GM23338 (cell line): ENCODE data around the gene CCNB2. TPM values are rescaled to one million over a fixed set of nuclear protein-coding genes. Genes with fewer than 3 reads are reported as not detected.

Source experiments
- ATAC-seq: fragments of 200-7000 bp; cut with Tn5 transposase; 3 replicates; pipeline ENCODE4 v1.9.1; 2020
- DNase-seq: peaks from one replicate; pipeline ENCODE4 v3.0.0-alpha.2; 2015; ENCODE audit warnings: low spot score
- H2AFZ ChIP-seq: fragments of 200-600 bp; sonication (generic); 2 replicates; pipeline ENCODE4 v1.8.0; 2016; ENCODE audit warnings: antibody characterized with exemption, mild to moderate bottlenecking, moderate library complexity
- H3F3A ChIP-seq: fragments of 200-600 bp; sonication (generic); replicated peaks from 2 replicates; pipeline ENCODE4 v1.8.0; 2017; ENCODE audit warnings: antibody characterized with exemption, mixed run types, low read depth
- H3K27ac ChIP-seq: fragments of 200-600 bp; sonication (generic); 2 replicates; pipeline ENCODE4 v1.6.1; 2016; ENCODE audit warnings: low read depth
- H3K27me3 ChIP-seq: fragments of 200-600 bp; sonication (generic); 2 replicates; pipeline ENCODE4 v1.8.0; 2016; ENCODE audit warnings: mild to moderate bottlenecking, mixed run types, moderate library complexity; ENCODE audit not compliant: insufficient read depth
- H3K36me3 ChIP-seq: fragments of 200-600 bp; sonication (generic); 2 replicates; pipeline ENCODE4 v1.8.0; 2016; ENCODE audit warnings: mild to moderate bottlenecking; ENCODE audit not compliant: insufficient read depth
- H3K4me1 ChIP-seq: fragments of 200-600 bp; sonication (generic); 2 replicates; pipeline ENCODE4 v1.8.0; 2016; ENCODE audit warnings: mild to moderate bottlenecking, moderate library complexity; ENCODE audit not compliant: insufficient read depth
- H3K4me2 ChIP-seq: fragments of 200-600 bp; sonication (generic); 2 replicates; pipeline ENCODE4 v1.7.1; 2017; ENCODE audit warnings: mixed run types
- H3K4me3 ChIP-seq: fragments of 200-600 bp; sonication (generic); 2 replicates; pipeline ENCODE4 v1.6.1; 2016; ENCODE audit warnings: mixed run types
- H3K79me2 ChIP-seq: fragments of 200-600 bp; sonication (generic); replicated peaks from 2 replicates; pipeline ENCODE4 v1.8.0; 2017; ENCODE audit warnings: mild to moderate bottlenecking; ENCODE audit not compliant: insufficient read depth
- H3K9me2 ChIP-seq: fragments of 200-600 bp; sonication (generic); 2 replicates; pipeline ENCODE4 v1.8.0; 2017; ENCODE audit not compliant: insufficient read depth
- H4K20me1 ChIP-seq: fragments of 200-600 bp; sonication (generic); replicated peaks from 2 replicates; pipeline ENCODE4 v1.8.0; 2017; ENCODE audit warnings: mild to moderate bottlenecking; ENCODE audit not compliant: insufficient read depth
- H3K27ac Mint-ChIP-seq: 2 replicates; pipeline ENCODE4 v1.8.0; 2020; ENCODE audit warnings: inconsistent platforms, mild to moderate bottlenecking, moderate library complexity, mixed read lengths
- H3K27me3 Mint-ChIP-seq: 3 replicates; pipeline ENCODE4 v1.8.0; 2022; ENCODE audit warnings: low read depth, mild to moderate bottlenecking, moderate library complexity, mixed read lengths, inconsistent platforms; ENCODE audit not compliant: insufficient read depth, poor library complexity
- H3K36me3 Mint-ChIP-seq: 3 replicates; pipeline ENCODE4 v1.8.0; 2021; ENCODE audit warnings: low read depth, mild to moderate bottlenecking, inconsistent platforms, moderate library complexity, mixed read lengths
- H3K4me1 Mint-ChIP-seq: 3 replicates; pipeline ENCODE4 v1.8.0; 2020; ENCODE audit warnings: mild to moderate bottlenecking, inconsistent platforms, mixed read lengths
- H3K4me3 Mint-ChIP-seq: 3 replicates; pipeline ENCODE4 v1.8.0; 2021; ENCODE audit warnings: moderate library complexity, mild to moderate bottlenecking, inconsistent platforms, mixed read lengths
- H3K9me3 Mint-ChIP-seq: 3 replicates; pipeline ENCODE4 v1.8.0; 2020; ENCODE audit warnings: moderate library complexity, mild to moderate bottlenecking, inconsistent platforms, mixed read lengths
- EZH2 ChIP-seq: fragments of 200-600 bp; sonication (generic); IDR thresholded peaks from one replicate; pipeline ENCODE4 v1.8.0; 2017; ENCODE audit warnings: antibody characterized with exemption, mild to moderate bottlenecking, low read depth; ENCODE audit not compliant: unreplicated experiment
- EZH2phosphoT487 ChIP-seq: fragments of 200-600 bp; sonication (generic); IDR thresholded peaks from one replicate; pipeline ENCODE4 v1.8.1; 2018; ENCODE audit warnings: antibody characterized with exemption; ENCODE audit not compliant: unreplicated experiment
- POLR2AphosphoS5 ChIP-seq: IDR thresholded peaks from 2 replicates; pipeline ENCODE4 v1.6.1; 2016; ENCODE audit warnings: antibody characterized with exemption, low read depth
- ZNF114 ChIP-seq: fragments of 250-450 bp; sonication (Bioruptor Pico); IDR thresholded peaks from 2 replicates; pipeline ENCODE4 v1.5.0; 2020; ENCODE audit warnings: mild to moderate bottlenecking, moderate library complexity
- polyA plus RNA-seq: library from polyadenylated mRNA; unstranded; fragments of >200 nt; fragmentation: Nextera tagmentation; extraction: Ambion mirVana; gene quantifications from 2 replicates; pipeline ENCODE4 v1.2.1, GENCODE V29; 2016
- total RNA-seq: library from RNA; depleted of rRNA; stranded (reverse); fragments of >200 nt; shearing (Covaris generic); gene quantifications from 2 replicates; pipeline ENCODE4 v1.2.3, GENCODE V29; 2014
- TF ChIP-seq, protein P1 (sequence below): IDR thresholded peaks from 2 replicates; pipeline ENCODE4 v1.6.1; 2016; ENCODE audit warnings: antibody characterized with exemption
- TF ChIP-seq, protein P2 (sequence below): fragments of 250-450 bp; sonication (Bioruptor Pico); IDR thresholded peaks from 2 replicates; pipeline ENCODE4 v1.5.0; 2020; ENCODE audit warnings: mild to moderate bottlenecking, moderate library complexity

The CCNB2 gene
- total and polyA plus RNA-seq, 2 experiments from 2014 or later: 81.8 to 108 TPM

DNA sequence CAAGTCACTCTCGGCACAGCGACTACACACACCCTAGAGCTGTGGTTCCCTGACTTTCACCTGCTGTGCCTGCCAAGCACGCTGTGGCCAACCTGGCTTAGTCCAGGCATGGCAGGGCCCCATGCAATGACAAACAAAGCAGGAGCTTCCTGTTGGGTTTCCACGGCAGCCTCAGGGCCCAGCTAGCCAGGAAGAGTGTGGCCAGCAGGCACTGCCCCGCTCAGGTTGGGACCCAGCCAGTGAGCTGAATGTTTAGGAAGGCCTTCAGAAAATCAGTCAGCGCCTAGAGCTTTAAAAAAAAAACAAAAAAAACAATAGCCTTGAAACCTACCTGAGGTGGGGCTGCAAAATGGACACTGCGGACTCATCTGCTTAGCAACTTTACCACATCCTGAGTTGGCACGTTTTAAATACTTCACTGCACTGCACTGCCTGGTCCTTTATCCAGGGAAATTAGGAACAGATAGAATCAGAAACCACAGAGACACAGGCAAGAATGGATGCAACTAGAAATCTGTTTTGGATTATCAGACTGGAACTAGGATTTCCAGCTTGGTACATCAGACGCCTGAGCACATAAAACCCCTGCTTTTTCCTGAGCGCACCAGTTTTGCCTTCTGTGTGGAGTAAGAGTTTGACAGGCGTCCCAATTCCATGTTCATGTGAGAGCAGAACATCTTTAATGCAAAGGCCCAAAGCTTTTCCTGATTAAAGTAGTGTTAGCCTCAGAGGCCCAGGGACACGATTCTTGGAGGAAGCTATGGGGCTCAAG, 65.5 kb downstream of the CCNB2 start:
- Histone ChIP-seq H2AFZ (no peak overlapping the region), H3K27me3 (no peaks in the 10 kb centered on the region), H3F3A (no peaks in the 10 kb centered on the region), H3K36me3 (peaks cover 13% of the 10 kb centered on the region; the same call in 1 of the 2 replicates), H3K79me2 (no peaks in the 10 kb centered on the region), H4K20me1 (no peaks in the 10 kb centered on the region), H3K4me3 (no peak overlapping the region), H3K9me2 (no peaks in the 10 kb centered on the region), H3K27ac (0 out of 2 replicates have a peak overlapping the region, but pooled peaks have one; percentile 12), H3K4me2 (no peak overlapping the region), H3K4me1 (no peaks in the 10 kb centered on the region)
- no peaks in the 10 kb centered on the region for H3K9me3 Mint-ChIP-seq
- 0 out of 2 replicates have a peak overlapping the region, but pooled peaks have one; percentile 34 for H3K27ac Mint-ChIP-seq
- H3K4me1 Mint-ChIP-seq: peaks cover 21% of the 10 kb centered on the region
- H3K27me3 Mint-ChIP-seq: no peaks in the 10 kb centered on the region
- peak; percentile 59 for ATAC-seq
- DNase-seq: peak; percentile 29
- H3K36me3 Mint-ChIP-seq: peaks cover 28% of the 10 kb centered on the region
- TF ChIP-seq EZH2 (no peak), EZH2phosphoT487 (no peak), POLR2AphosphoS5 (no peak), ZNF114 (CRISPR knock-in tag) (no peak)
- TF ChIP-seq, protein P1, sequence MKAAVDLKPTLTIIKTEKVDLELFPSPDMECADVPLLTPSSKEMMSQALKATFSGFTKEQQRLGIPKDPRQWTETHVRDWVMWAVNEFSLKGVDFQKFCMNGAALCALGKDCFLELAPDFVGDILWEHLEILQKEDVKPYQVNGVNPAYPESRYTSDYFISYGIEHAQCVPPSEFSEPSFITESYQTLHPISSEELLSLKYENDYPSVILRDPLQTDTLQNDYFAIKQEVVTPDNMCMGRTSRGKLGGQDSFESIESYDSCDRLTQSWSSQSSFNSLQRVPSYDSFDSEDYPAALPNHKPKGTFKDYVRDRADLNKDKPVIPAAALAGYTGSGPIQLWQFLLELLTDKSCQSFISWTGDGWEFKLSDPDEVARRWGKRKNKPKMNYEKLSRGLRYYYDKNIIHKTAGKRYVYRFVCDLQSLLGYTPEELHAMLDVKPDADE: no peak
- TF ChIP-seq, protein P2, sequence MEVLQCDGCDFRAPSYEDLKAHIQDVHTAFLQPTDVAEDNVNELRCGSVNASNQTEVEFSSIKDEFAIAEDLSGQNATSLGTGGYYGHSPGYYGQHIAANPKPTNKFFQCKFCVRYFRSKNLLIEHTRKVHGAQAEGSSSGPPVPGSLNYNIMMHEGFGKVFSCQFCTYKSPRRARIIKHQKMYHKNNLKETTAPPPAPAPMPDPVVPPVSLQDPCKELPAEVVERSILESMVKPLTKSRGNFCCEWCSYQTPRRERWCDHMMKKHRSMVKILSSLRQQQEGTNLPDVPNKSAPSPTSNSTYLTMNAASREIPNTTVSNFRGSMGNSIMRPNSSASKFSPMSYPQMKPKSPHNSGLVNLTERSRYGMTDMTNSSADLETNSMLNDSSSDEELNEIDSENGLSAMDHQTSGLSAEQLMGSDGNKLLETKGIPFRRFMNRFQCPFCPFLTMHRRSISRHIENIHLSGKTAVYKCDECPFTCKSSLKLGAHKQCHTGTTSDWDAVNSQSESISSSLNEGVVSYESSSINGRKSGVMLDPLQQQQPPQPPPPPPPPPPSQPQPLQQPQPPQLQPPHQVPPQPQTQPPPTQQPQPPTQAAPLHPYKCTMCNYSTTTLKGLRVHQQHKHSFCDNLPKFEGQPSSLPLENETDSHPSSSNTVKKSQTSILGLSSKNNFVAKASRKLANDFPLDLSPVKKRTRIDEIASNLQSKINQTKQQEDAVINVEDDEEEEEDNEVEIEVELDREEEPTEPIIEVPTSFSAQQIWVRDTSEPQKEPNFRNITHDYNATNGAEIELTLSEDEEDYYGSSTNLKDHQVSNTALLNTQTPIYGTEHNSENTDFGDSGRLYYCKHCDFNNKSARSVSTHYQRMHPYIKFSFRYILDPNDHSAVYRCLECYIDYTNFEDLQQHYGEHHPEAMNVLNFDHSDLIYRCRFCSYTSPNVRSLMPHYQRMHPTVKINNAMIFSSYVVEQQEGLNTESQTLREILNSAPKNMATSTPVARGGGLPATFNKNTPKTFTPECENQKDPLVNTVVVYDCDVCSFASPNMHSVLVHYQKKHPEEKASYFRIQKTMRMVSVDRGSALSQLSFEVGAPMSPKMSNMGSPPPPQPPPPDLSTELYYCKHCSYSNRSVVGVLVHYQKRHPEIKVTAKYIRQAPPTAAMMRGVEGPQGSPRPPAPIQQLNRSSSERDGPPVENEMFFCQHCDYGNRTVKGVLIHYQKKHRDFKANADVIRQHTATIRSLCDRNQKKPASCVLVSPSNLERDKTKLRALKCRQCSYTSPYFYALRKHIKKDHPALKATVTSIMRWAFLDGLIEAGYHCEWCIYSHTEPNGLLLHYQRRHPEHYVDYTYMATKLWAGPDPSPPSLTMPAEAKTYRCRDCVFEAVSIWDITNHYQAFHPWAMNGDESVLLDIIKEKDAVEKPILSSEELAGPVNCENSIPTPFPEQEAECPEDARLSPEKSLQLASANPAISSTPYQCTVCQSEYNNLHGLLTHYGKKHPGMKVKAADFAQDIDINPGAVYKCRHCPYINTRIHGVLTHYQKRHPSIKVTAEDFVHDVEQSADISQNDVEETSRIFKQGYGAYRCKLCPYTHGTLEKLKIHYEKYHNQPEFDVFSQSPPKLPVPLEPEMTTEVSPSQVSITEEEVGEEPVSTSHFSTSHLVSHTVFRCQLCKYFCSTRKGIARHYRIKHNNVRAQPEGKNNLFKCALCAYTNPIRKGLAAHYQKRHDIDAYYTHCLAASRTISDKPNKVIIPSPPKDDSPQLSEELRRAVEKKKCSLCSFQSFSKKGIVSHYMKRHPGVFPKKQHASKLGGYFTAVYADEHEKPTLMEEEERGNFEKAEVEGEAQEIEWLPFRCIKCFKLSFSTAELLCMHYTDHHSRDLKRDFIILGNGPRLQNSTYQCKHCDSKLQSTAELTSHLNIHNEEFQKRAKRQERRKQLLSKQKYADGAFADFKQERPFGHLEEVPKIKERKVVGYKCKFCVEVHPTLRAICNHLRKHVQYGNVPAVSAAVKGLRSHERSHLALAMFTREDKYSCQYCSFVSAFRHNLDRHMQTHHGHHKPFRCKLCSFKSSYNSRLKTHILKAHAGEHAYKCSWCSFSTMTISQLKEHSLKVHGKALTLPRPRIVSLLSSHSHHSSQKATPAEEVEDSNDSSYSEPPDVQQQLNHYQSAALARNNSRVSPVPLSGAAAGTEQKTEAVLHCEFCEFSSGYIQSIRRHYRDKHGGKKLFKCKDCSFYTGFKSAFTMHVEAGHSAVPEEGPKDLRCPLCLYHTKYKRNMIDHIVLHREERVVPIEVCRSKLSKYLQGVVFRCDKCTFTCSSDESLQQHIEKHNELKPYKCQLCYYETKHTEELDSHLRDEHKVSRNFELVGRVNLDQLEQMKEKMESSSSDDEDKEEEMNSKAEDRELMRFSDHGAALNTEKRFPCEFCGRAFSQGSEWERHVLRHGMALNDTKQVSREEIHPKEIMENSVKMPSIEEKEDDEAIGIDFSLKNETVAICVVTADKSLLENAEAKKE (CRISPR knock-in tag): no peak
- no peak overlapping the region for H3K4me3 Mint-ChIP-seq
